Choroid plexus epithelial cell (primary cell): ENCODE results near the gene BIRC6.
A peak's percentile ranks its signal among the peaks of the same experiment; 100 is the strongest.
"Not testable (repeated sequence)": the region's sequence is repeated elsewhere in the genome, so short reads cannot be mapped to it uniquely, and the experiment has no call there.

ENCODE experiments used
- DNase-seq: peaks from one replicate; pipeline ENCODE4 v3.0.0-alpha.2; 2010; ENCODE audit warnings: low read depth
- H3K4me3 ChIP-seq: 2 replicates; pipeline ENCODE4 v1.5.1; 2011; ENCODE audit warnings: low read depth, mild to moderate bottlenecking, control low read depth, low read length, moderate library complexity
- CTCF ChIP-seq: conservative IDR thresholded peaks from 2 replicates; pipeline ENCODE4 v1.5.1; 2011; ENCODE audit warnings: low read depth, mild to moderate bottlenecking, control low read depth, inconsistent platforms, low read length, moderate library complexity

The BIRC6 gene

GRCh38 chr2:32356681-32357317, at the start of gene BIRC6:
TSS of gene BIRC6 (plus strand) at chr2:32357023. CDS start at chr2:32357162, 139 bp downstream.
- peak; percentile 95 for DNase-seq
- H3K4me3 ChIP-seq = peak within 1 kb of the TSS; percentile 94
- TF ChIP-seq CTCF = no peak

GRCh38 chr2:32310577-32310976, 46.2 kb upstream of the BIRC6 start:
- no peak for DNase-seq
- no peak overlapping the region for H3K4me3 ChIP-seq
- TF ChIP-seq CTCF = no peak

GRCh38 chr2:32314886-32315285, 41.9 kb upstream of the BIRC6 start:
- DNase-seq = no peak
- no peak for TF ChIP-seq CTCF
- no peak overlapping the region for H3K4me3 ChIP-seq

- DNase-seq, H3K4me3 ChIP-seq: not testable (repeated sequence)
Measured at GRCh38 chr2:32328679-32329078, 28.1 kb upstream of the BIRC6 start.

GRCh38 chr2:32329180-32329980, 27.4 kb upstream of the BIRC6 start:
- not testable (repeated sequence) for DNase-seq

GRCh38 chr2:32330136-32330535, 26.7 kb upstream of the BIRC6 start:
- no peak overlapping the region for H3K4me3 ChIP-seq
- DNase-seq = peak; percentile 18
- no peak for TF ChIP-seq CTCF

More at GRCh38 chr2:32329180-32329980, 27.4 kb upstream of the BIRC6 start:
- H3K4me3 ChIP-seq = not testable (repeated sequence)

GRCh38 chr2:32342801-32343200, 14.0 kb upstream of the BIRC6 start:
- no peak for TF ChIP-seq CTCF
- no peak overlapping the region for H3K4me3 ChIP-seq
- peak; percentile 25 for DNase-seq

GRCh38 chr2:32350797-32351196, 6.0 kb upstream of the BIRC6 start:
- H3K4me3 ChIP-seq, DNase-seq: not testable (repeated sequence)
